ENCODE measurements around the gene ANP32B.
"Not testable (repeated sequence)": the region's sequence is repeated elsewhere in the genome, so short reads cannot be mapped to it uniquely, and the experiment has no call there.

ANP32B gene

GRCh38 chr9:97993000-97993399, 9.9 kb downstream of the ANP32B start:
- no peak for TF ChIP-seq CTCF (IDR thresholded peaks at IDR 0.05; ENCODE audit: borderline replicate concordance, insufficient read depth, low read depth, low read length)
- no peak overlapping the region for H3K4me3 ChIP-seq (ENCODE audit: low read depth, low read length)

- H3K4me3 ChIP-seq (ENCODE audit: low read depth, low read length) = no peak overlapping the region
- no peak for TF ChIP-seq CTCF (IDR thresholded peaks at IDR 0.05; ENCODE audit: borderline replicate concordance, insufficient read depth, low read depth, low read length)
Measured at GRCh38 chr9:97994703-97995102, 11.6 kb downstream of the ANP32B start.

DNA sequence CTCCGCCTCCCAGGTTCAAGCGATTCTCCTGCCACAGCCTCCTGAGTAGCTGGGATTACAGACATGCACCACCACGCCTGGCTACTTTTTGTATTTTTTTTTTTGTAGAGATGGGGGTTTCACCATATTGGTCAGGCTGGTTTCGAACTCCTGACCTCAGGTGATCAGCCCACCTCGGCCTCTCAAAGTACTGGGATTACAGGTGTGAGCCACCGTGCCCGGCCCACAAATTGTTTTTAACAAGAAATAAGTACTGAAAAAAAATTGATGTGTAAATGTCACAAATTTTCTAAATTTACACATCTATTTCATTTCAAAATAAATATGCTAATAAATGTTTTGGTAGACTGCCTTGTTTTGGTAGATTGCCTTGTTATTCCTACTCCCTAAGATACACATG, 13.5 kb downstream of the ANP32B start:
- not testable (repeated sequence) for H3K4me3 ChIP-seq (ENCODE audit: low read depth, low read length)

DNA sequence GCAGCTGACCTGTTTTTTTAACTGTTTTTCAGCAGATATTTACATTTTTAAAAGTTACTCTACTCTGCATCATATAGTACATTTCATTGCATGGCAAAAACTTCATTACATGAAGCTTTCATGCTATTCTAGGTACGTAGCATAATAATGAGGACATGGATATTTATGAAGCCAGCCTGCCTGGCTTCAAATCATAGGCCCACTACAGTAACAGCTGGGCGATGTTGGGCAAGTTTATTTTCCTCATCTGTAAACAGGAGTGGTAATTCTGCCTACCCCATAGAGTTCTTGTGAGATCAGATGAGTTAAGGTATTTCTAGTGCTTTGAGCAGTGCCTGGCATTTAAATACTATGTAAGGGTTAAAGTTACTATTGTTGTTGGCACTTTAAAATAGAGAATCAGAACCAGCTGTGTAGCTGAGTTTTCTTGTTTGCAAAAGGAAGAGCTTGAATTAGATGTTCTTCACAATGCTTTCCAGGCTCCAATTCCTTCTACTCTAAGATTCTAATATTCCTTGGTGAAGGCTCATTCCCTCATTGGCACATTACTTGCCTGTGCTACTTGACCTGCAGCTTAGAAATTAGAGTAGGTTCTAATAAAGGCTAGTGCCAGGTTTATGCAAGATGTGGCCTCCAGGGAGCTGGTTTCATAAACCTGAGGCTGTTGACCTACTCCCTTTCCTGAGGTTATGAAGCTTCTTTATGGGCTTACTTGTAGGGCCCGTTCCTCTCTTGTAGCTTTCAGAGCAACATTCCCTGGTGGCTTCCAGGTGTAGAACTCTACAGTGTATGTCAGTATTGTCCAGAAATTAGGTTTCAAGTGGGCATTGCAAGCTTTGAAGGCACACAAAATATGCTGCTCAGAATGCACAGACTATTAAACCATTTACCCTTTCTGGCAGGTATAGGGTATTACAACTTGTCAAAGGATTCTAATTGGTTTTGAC, 14.5 kb downstream of the ANP32B start:
- TF ChIP-seq CTCF (IDR thresholded peaks at IDR 0.05; ENCODE audit: borderline replicate concordance, insufficient read depth, low read depth, low read length) = no peak
- no peak overlapping the region for H3K4me3 ChIP-seq (ENCODE audit: low read depth, low read length)

GRCh38 chr9:98002808-98003207, 19.7 kb downstream of the ANP32B start:
- H3K4me3 ChIP-seq (ENCODE audit: low read depth, low read length) = no peak overlapping the region
- TF ChIP-seq CTCF (IDR thresholded peaks at IDR 0.05; ENCODE audit: borderline replicate concordance, insufficient read depth, low read depth, low read length) = no peak

DNA sequence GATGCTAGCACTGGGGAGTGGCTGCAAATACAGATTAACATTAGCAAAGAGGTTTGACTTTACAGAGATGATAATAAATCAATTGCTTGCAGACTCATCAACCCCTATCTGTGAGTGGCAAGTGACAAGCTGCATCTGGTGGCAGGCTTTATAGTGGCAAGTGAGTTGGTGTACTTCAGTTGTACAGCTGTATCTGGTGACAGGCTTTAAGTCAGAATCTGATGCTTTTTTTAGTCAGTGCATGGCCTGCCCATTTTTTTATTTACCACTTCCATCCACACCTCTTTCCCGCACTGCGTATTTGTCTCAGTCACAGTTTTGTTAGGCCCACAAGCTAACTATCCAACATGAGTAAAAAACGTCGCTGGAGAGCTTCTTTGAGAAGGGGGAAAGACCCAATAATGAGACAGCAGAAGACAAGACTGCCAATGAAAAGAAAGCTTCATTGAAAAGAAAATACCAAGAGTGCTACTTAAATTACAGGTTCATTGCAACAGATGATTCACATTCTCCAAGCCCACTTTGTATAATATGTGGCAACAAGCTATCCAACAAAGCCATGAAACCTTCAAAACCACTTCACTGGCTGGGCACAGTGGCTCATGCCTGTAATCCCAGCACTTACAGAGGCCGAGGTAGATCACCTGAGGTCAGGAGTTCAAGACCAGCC, 23.1 kb downstream of the ANP32B start:
- no peak overlapping the region for H3K4me3 ChIP-seq (ENCODE audit: low read depth, low read length)
- TF ChIP-seq CTCF (IDR thresholded peaks at IDR 0.05; ENCODE audit: borderline replicate concordance, insufficient read depth, low read depth, low read length) = no peak

- no peak for TF ChIP-seq CTCF (IDR thresholded peaks at IDR 0.05; ENCODE audit: borderline replicate concordance, insufficient read depth, low read depth, low read length)
Measured at GRCh38 chr9:98007251-98007928, 24.2 kb downstream of the ANP32B start.

More at GRCh38 chr9:98007251-98007928, 24.2 kb downstream of the ANP32B start:
- no peak overlapping the region for H3K4me3 ChIP-seq (ENCODE audit: low read depth, low read length)

All from GM12875 (cell line).